HepG2 (cell line): Measurements from ENCODE around the gene ASH1L. TPM values are rescaled to one million over a fixed set of nuclear protein-coding genes. Genes with fewer than 3 reads are reported as not detected.

Experiments used
- ATAC-seq: fragments of 200-7000 bp; cut with Tn5 transposase; 3 replicates; pipeline ENCODE4 v1.9.1; 2020; ENCODE audit warnings: mild to moderate bottlenecking, moderate library complexity
- BruUV-seq: library from RNA; stranded (reverse); fragments of 400-500 nt; replicated peaks from 2 replicates; lab custom pipeline; 2021; lab: Mats Ljungman, UMichigan
- CTCF ChIA-PET: fragments of 300-600 bp; formaldehyde crosslinking; extraction: SDS; loops from one replicate; lab custom pipeline; 2021; ENCODE audit warnings: low total read pairs, inconsistent platforms, low intra/inter-chr PET ratio; lab: Yijun Ruan, JAX
- POLR2A ChIA-PET: fragments of 350-600 bp; sonication (Branson Sonifier 250); formaldehyde crosslinking; loops from one replicate; lab custom pipeline; 2020; ENCODE audit warnings: antibody characterized with exemption, inconsistent platforms; lab: Yijun Ruan, JAX
- DNase-seq: peaks from one replicate; pipeline ENCODE4 v3.0.0-alpha.2; 2015; ENCODE audit warnings: low spot score
- FAIRE-seq: peaks from 3 replicates; lab custom pipeline; 2011; peaks lifted over from hg19 to GRCh38; lab: Jason Lieb, UNC
- H2AFZ ChIP-seq: one replicate; pipeline ENCODE4 v1.6.1; 2011; ENCODE audit warnings: low read length, inconsistent platforms
- H3K27ac ChIP-seq: fragments of 300-600 bp; 3 replicates; pipeline ENCODE4 v1.8.0; 2011; ENCODE audit warnings: mixed run types, mild to moderate bottlenecking, mixed read lengths, low read length, inconsistent platforms; ENCODE audit not compliant: insufficient read depth; ENCODE audit errors: extremely low read length
- H3K27me3 ChIP-seq, 2 experiments: fragments of 200-600 bp in 1 of 2; 2 replicates in 1 of 2; 3 replicates in 1 of 2; pipeline versions ENCODE4 v1.6.0 to v1.8.0; 2011; ENCODE audit warnings: low read length in 2 of 2, mild to moderate bottlenecking in 2 of 2, moderate library complexity in 2 of 2, inconsistent platforms in 1 of 2; ENCODE audit not compliant: insufficient read depth in 2 of 2, control insufficient read depth in 1 of 2
- H3K36me3 ChIP-seq, 2 experiments: fragments of 200-600 bp in 1 of 2; replicated peaks in 1 of 2; 2 replicates in 1 of 2; 3 replicates in 1 of 2; pipeline versions ENCODE4 v1.5.1 to v1.8.0; 2011; ENCODE audit warnings: low read length in 2 of 2, inconsistent platforms in 1 of 2; ENCODE audit not compliant: insufficient read depth in 2 of 2, control insufficient read depth in 1 of 2
- H3K4me1 ChIP-seq: 2 replicates; pipeline ENCODE4 v1.5.1; 2012; ENCODE audit warnings: low read length, inconsistent platforms; ENCODE audit not compliant: insufficient read depth
- H3K4me2 ChIP-seq: 2 replicates; pipeline ENCODE4 v1.6.0; 2011; ENCODE audit warnings: low read depth, low read length, inconsistent platforms
- H3K4me3 ChIP-seq, 3 experiments: fragments of 200-600 bp in 1 of 3; sonication (generic), shearing (Covaris generic) in 1 of 3; replicated peaks in 1 of 3; 2 replicates each; pipeline ENCODE4 v1.5.1; 2011 to 2016; ENCODE audit warnings: low read length in 3 of 3, inconsistent platforms in 2 of 3, low read depth in 2 of 3, mild to moderate bottlenecking in 2 of 3, control low read depth in 1 of 3, mixed read lengths in 1 of 3; ENCODE audit not compliant: insufficient read depth in 1 of 3
- H3K79me2 ChIP-seq: one replicate; pipeline ENCODE4 v1.6.1; 2011; ENCODE audit warnings: low read length, inconsistent platforms; ENCODE audit not compliant: insufficient read depth
- H3K9ac ChIP-seq: 2 replicates; pipeline ENCODE4 v1.6.0; 2011; ENCODE audit warnings: mild to moderate bottlenecking, low read depth, low read length, inconsistent platforms; ENCODE audit not compliant: insufficient read depth
- H3K9me3 ChIP-seq: 2 replicates; pipeline ENCODE4 v1.5.1; 2012; ENCODE audit warnings: mild to moderate bottlenecking, low read length
- H4K20me1 ChIP-seq: 2 replicates; pipeline ENCODE4 v1.6.0; 2011; ENCODE audit warnings: inconsistent platforms, mild to moderate bottlenecking, low read length, moderate library complexity; ENCODE audit not compliant: insufficient read depth
- JDP2 ChIP-seq: sonication (generic); formaldehyde crosslinking; IDR thresholded peaks from 2 replicates; pipeline ENCODE4 v1.8.1; 2022; ENCODE audit warnings: missing genetic modification reagents, borderline replicate concordance
- KDM1A ChIP-seq: IDR thresholded peaks from 2 replicates; pipeline ENCODE4 v1.6.1; 2016; ENCODE audit warnings: missing compliant biosample characterization
- TAF1 ChIP-seq: sonication (generic); formaldehyde crosslinking; IDR thresholded peaks from 2 replicates; pipeline ENCODE4 v1.4.0; 2020; ENCODE audit warnings: missing genetic modification reagents
- ZNF253 ChIP-seq: sonication (generic); formaldehyde crosslinking; IDR thresholded peaks from 2 replicates; pipeline ENCODE4 v1.8.0; 2022; ENCODE audit warnings: mild to moderate bottlenecking, missing genetic modification reagents, borderline replicate concordance
- ZNF407 ChIP-seq: sonication (generic); formaldehyde crosslinking; IDR thresholded peaks from one replicate; pipeline ENCODE4 v1.5.1; 2020; ENCODE audit warnings: mild to moderate bottlenecking, missing genetic modification reagents; ENCODE audit errors: not compliant biosample characterization
- ZNF672 ChIP-seq: sonication (generic); formaldehyde crosslinking; IDR thresholded peaks from 2 replicates; pipeline ENCODE4 v1.8.1; 2022; ENCODE audit warnings: missing genetic modification reagents
- ZNF709 ChIP-seq: sonication (generic); formaldehyde crosslinking; IDR thresholded peaks from 2 replicates; pipeline ENCODE4 v1.5.0; 2020; ENCODE audit warnings: mild to moderate bottlenecking, missing genetic modification reagents
- ZNF883 ChIP-seq: sonication (generic); formaldehyde crosslinking; IDR thresholded peaks from 2 replicates; pipeline ENCODE4 v1.5.1; 2020; ENCODE audit warnings: mild to moderate bottlenecking, missing genetic modification reagents; ENCODE audit errors: not compliant biosample characterization
- WGBS: methylation state at CpG from one replicate; pipeline ENCODE4 v1.1.6; 2017; ENCODE audit warnings: low lambda C conversion rate; 5-methylcytosine and 5-hydroxymethylcytosine counted together
- in situ Hi-C: cut with HindIII; loops from 2 replicates; pipeline ENCODE4 v1.10.0; 2017; ENCODE audit warnings: low pct_unique_long_range_greater_than_20kb; ENCODE audit not compliant: extremely low pct_ligation_motif_present
- intact Hi-C: fragments of 100-400 bp; cut with micrococcal nuclease; formaldehyde crosslinking; loops from one replicate; pipeline ENCODE4 v1.10.0; 2022; ENCODE audit not compliant: unreplicated experiment
- polyA plus RNA-seq, 8 experiments: library from polyadenylated mRNA; depleted of rRNA in 3 of 8; stranded (reverse) in 7 of 8; unstranded in 1 of 8; fragments of >200 nt; fragmentation: Illumina TruSeq in 4 of 8; extraction: Trizol in 4 of 8; gene quantifications; 2 replicates each; pipeline versions ENCODE4 v1.2.1 to v1.2.3, GENCODE V29; 2011 to 2016; ENCODE audit warnings: low read depth in 4 of 8, missing spikeins in 1 of 8, mixed read lengths in 1 of 8; ENCODE audit not compliant: insufficient read depth in 1 of 8
- total RNA-seq, 5 experiments: library from RNA; depleted of rRNA; stranded (reverse); fragments of >200 nt; fragmentation: Illumina TruSeq; extraction: Trizol; gene quantifications; 2 replicates each; pipeline ENCODE4 v1.2.3, GENCODE V29; 2016; ENCODE audit warnings: low read depth in 1 of 5
- TF ChIP-seq, protein P1 (sequence below), 2 experiments: sonication (generic) in 1 of 2; formaldehyde crosslinking in 1 of 2; IDR thresholded peaks; 2 replicates each; pipeline versions ENCODE4 v1.4.0 to v1.6.1; 2018 to 2020; ENCODE audit warnings: missing genetic modification reagents in 2 of 2, borderline replicate concordance in 1 of 2, low read depth in 1 of 2, mild to moderate bottlenecking in 1 of 2, missing biosample characterization in 1 of 2
- TF ChIP-seq, protein P2 (sequence below): sonication (generic); formaldehyde crosslinking; IDR thresholded peaks from 2 replicates; pipeline ENCODE4 v1.4.0; 2020; ENCODE audit warnings: missing genetic modification reagents

ASH1L gene
- total and polyA plus RNA-seq, 2 of the 13 experiments (the other 11 are each of a cell fraction or from before 2014, with no cell fraction given), result 10.2 to 15.3 TPM

- DNase-seq (peak; percentile 93), FAIRE-seq (peak; percentile 68), ATAC-seq (peak; percentile 84)
- Histone ChIP-seq H3K9ac (peak overlapping the region; percentile 69), H3K79me2 (peaks cover 5% of the 10 kb centered on the region), H3K4me2 (peak overlapping the region; percentile 79), H3K4me1 (peaks cover 36% of the 10 kb centered on the region), H3K27me3 (no peaks in the 10 kb centered on the region; a peak in 1 of 5 replicates), H4K20me1 (no peaks in the 10 kb centered on the region; the same call in none of the 2 replicates), H2AFZ (no peak overlapping the region), H3K4me3 (peak overlapping the region; percentile 80 to 94 (median 81)), H3K9me3 (no peaks in the 10 kb centered on the region), H3K27ac (peak overlapping the region; percentile 71), H3K36me3 (peaks cover 3 to 26% of the 10 kb centered on the region in 2 experiments; a peak in 4 of 5 replicates)
- no TSS peak for BruUV-seq
- in situ Hi-C loops (no loop called here), intact Hi-C loops (loop anchor here (1.0 to 5.0 kb wide), 4 partner anchors 47 to 268 kb away; partner anchors contain the start of genes HCN3, MTX1 and THBS3)
- WGBS, result 2% methylated on average over 16 of the region's 44 CpGs
- ChIA-PET CTCF (interaction anchor here (1.0 to 4.5 kb wide), 4 partner anchors 47 to 118 kb away, joined by 3 to 71 read pairs (median 12); partner anchors contain the start of gene HCN3), POLR2A (interaction anchor here (0.7 to 4.3 kb wide), 12 partner anchors 13 to 83 kb away, joined by 3 to 38 read pairs (median 4); partner anchors contain the start of genes CLK2, ENTREP3, HCN3 and SCAMP3)
- TF ChIP-seq JDP2 (CRISPR knock-in tag) (no peak), ZNF672 (CRISPR knock-in tag) (no peak), KDM1A (no peak), ZNF407 (peak; percentile 28), ZNF883 (CRISPR knock-in tag) (no peak), ZNF709 (CRISPR knock-in tag) (0 out of 2 replicates have a peak, but pooled peaks have one; percentile 24), TAF1 (CRISPR knock-in tag) (peak; percentile 62; the same call in 1 of the 2 replicates), ZNF253 (CRISPR knock-in tag) (0 out of 2 replicates have a peak, but pooled peaks have one; percentile 19)
- TF ChIP-seq, protein P1, sequence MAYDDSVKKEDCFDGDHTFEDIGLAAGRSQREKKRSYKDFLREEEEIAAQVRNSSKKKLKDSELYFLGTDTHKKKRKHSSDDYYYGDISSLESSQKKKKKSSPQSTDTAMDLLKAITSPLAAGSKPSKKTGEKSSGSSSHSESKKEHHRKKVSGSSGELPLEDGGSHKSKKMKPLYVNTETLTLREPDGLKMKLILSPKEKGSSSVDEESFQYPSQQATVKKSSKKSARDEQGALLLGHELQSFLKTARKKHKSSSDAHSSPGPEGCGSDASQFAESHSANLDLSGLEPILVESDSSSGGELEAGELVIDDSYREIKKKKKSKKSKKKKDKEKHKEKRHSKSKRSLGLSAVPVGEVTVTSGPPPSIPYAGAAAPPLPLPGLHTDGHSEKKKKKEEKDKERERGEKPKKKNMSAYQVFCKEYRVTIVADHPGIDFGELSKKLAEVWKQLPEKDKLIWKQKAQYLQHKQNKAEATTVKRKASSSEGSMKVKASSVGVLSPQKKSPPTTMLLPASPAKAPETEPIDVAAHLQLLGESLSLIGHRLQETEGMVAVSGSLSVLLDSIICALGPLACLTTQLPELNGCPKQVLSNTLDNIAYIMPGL (CRISPR knock-in tag; IDR thresholded peaks at IDR 0.05; ENCODE audit: borderline replicate concordance in 1 of 2, low read depth in 1 of 2), result peak in 1 of 2 experiments; percentile 47; a peak in 2 of 4 replicates
- TF ChIP-seq, protein P2, sequence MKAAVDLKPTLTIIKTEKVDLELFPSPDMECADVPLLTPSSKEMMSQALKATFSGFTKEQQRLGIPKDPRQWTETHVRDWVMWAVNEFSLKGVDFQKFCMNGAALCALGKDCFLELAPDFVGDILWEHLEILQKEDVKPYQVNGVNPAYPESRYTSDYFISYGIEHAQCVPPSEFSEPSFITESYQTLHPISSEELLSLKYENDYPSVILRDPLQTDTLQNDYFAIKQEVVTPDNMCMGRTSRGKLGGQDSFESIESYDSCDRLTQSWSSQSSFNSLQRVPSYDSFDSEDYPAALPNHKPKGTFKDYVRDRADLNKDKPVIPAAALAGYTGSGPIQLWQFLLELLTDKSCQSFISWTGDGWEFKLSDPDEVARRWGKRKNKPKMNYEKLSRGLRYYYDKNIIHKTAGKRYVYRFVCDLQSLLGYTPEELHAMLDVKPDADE (CRISPR knock-in tag), result 0 out of 2 replicates have a peak, but pooled peaks have one; percentile 42
Measured at GRCh38 chr1:155324037-155324716, 238.4 kb downstream of the ASH1L start.
